Upper lobe of left lung (tissue), 4 donors: ENCODE measurements around the gene OBSCN.

Source experiments
- CTCF ChIP-seq, 6 experiments: fragments of 450-650 bp in 4 of 6; fragments of 200-600 bp in 2 of 6; sonication (generic) in 2 of 6; IDR thresholded peaks; one replicate each; pipeline ENCODE4 v1.5.1; 2016 to 2019; ENCODE audit warnings: antibody characterized with exemption in 6 of 6
- EP300 ChIP-seq, 4 donors: sonication (generic); formaldehyde crosslinking; IDR thresholded peaks; one replicate each; pipeline ENCODE4 v1.5.1; 2017; ENCODE audit warnings: antibody characterized with exemption in 4 of 4, control low read depth in 2 of 4

- TF ChIP-seq CTCF (IDR thresholded peaks at IDR 0.05) (no peak), EP300 (IDR thresholded peaks at IDR 0.05) (no peak)
Observed at GRCh38 chr1:228391411-228392020, 183.7 kb downstream of the OBSCN start.
